Femur (tissue), 1 donor: ENCODE results near the gene LGALS7B.
"Not testable (repeated sequence)": the region's sequence is repeated elsewhere in the genome, so short reads cannot be mapped to it uniquely, and the experiment has no call there.

Experiments used
- DNase-seq: peaks from one replicate; pipeline ENCODE4 v3.0.0-alpha.2; 2017

The LGALS7B gene

DNA sequence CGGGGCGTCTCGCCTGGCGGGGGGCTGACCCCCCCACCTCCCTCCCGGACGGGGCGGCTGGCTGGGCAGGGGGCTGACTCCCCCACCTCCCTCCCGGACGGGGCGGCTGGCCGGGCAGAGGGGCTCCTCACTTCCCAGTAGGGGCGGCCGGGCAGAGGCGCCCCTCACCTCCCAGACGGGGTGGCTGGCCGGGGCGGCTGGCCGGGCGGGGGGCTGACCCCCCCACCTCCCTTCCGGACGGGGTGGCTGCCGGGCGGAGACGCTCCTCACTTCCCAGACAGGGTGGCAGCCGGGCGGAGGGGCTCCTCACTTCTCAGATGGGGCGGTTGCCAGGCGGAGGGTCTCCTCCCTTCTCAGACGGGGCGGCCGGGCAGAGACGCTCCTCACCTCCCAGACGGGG lies 8.8 kb downstream of the LGALS7B start:
- not testable (repeated sequence) for DNase-seq

DNA sequence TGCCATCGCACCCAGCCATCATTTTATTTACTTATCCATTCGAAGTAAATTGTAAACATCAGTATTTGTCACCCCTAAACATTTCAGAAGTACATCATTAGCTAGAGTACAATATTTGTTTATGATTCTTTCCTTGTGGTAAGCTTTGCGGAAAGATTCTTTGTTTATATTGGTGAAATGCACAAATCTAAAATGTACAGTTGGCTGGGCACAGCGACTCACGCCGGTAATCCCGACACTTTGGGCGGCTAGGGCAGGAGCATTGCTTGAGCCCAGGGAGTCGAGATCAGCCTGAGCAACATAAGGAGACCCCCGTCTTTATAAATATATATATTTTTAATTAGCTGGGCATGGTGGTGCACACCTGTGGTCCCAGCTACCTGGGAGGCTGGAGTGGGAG lies 10.1 kb downstream of the LGALS7B start:
- DNase-seq: no peak

DNA sequence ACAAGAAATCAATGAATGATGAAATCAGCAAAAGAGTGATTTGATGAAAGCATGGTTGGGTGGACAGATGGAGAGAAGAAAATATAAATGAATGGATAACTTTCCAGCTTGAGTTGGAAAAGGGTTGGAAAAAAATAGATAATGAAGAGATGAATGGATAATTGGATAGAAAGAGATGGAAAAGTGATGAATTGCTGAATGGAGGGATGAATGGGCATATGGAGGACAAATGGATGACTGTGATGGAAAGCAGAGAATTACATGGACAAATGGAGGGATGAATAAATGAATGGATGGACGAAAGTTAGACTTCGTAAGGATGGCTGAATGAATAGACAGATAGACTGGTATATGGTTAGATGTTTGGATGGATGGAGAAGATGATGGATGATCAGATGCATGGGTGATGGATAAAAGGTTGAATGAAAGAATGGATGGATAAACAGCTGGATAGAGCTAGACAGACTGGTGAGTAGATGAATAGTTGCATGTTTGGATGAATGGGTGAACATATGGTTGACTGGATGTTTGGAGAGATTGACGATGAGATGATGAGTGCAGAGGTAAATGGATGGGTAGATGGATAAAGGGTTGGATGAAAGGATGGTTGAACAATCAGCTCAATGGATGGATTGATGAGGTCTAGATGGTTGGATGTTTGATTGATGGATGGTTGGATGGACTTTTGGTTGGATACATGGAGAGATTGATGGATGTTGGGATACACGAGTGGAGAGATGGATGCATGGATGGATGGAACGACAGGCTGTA lies 11.8 kb downstream of the LGALS7B start:
- no peak for DNase-seq

DNA sequence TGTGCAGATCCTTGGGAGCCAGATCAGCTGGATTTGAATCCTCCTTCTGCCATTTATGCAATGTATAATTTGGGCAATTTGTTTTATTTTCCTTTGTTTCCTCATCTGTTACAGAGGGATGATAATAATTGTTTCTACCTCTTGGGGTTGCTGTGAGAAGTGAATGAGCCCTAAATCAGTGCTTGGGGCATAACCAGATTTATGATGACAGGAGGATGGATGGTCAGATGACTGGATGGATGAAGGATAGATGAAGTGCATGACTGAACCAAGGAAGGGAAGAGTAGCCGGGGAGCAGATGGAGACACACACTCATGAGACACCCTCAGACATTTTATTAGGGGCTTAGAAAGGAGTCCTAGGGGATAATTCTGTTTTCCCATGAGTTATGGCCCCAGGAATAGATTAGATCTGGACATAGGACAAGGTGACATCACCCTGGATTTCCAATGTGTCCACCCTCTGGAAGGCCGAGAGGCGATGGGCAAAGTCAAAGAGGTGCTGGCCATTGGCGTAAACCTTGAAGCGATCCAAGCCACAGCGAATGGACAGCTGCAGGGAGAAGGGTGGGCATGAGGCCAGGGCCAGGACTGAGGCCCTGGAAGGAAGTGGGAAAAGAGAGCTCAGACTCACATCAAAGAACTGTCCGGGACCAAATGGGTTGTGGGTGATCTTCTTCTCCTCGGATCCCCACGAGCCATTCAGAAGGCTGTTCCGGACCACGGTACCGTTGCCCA lies 12.5 kb downstream of the LGALS7B start:
- DNase-seq: no peak

DNA sequence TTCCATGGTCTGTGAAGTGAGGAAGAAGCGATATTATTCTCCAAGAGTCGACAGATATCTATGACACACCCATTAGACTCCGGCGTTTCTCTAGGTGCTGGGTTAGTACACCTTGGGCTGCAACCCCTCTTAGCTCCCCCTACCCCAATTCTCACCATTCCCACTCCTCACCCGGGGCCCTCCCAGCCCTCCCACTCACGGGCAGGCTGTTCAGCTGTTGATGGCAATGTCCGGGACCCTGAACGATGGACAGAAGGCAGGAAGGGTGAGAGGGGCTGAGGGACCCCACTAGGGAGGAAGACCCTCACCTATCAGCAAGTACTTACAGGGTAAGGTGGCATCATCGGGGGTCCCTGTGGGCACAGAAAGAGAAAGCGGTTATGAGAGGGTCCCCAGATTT lies 14.5 kb downstream of the LGALS7B start:
- DNase-seq: no peak

DNA sequence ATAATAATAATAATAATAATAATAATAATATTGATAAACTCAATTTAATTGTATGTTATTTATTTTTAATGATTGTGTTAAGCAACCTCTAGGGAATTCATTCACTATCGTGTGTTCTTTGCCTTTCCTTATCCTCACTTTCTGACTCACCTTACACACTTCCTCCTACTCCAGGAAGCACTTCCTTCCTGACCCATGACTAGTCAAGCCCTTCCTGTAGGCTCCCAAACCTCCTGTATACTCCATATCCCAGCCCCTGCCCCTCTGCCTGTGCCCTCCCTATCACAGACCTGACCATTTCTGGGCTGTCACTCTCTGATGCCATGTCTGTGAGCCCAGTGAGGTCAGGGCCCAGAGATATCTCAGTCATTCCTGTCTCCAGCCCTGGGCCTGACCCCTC lies 16.2 kb downstream of the LGALS7B start:
- DNase-seq: no peak

DNA sequence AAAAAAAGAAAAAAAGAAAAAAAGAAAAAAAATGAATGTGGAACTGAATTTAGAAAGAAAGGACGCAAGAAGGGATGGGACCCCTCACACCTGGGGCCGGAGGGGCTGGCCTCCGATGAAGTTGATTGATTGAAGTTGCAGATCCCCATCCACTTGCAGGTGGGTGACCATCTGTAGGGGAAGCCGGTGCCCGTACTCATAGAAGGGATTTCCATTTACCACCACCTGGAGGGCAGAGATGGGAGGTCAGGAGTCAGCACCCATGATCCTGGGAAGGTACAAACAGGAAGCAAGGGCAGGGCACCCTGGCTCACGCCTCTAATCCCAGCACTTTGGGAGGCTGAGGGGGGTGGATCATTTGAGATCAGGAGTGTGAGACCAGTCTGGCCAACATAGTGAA lies 17.4 kb downstream of the LGALS7B start:
- no peak for DNase-seq

DNA sequence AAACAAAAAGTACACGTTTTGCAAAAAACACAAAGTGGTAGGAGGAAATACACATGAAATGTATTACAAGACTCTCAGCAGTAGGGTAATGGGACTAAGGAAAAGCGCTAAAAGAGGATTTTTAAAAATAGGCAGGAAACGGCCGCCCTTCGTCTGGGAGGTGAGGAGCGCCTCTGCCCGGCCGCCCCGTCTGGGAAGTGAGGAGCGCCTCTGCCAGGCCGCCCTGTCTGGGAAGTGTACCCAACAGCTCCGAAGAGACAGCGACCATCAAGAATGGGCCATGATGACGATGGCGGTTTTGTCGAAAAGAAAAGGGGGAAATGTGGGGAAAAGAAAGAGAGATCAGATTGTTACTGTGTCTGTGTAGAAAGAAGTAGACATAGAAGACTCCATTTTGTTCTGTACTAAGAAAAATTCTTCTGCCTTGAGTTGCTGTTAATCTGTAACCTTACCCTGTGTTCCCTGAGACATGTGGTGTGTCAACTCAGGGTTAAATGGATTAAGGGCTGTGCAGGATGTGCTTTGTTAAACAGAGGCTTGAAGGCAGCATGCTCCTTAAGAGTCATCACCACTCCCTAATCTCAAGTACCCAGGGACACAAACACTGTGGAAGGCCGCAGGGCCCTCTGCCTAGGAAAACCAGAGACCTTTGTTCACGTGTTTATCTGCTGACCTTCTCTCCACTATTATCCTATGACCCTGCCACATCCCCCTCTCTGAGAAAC lies 18.5 kb downstream of the LGALS7B start:
- DNase-seq: not testable (repeated sequence)

DNA sequence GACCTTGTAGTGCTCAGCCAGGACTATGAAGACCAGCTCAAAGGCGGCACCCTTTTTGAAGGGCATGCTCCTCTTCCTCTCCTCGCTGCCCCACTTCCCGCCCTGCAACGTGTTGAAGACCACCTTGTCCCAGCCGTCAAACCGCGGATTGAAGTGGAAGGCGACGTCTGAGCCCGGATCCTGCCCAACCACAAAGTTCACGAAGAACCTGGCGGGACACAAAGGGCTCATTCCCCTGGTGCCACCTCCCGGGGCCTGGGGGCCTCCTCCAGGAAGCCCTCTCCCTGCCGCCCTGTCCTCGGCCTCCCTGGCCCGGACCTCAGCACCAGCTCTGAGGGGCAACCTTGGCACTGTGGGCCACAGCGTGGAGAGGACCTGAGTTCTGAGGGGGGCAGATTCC lies 19.7 kb downstream of the LGALS7B start:
- no peak for DNase-seq

DNA sequence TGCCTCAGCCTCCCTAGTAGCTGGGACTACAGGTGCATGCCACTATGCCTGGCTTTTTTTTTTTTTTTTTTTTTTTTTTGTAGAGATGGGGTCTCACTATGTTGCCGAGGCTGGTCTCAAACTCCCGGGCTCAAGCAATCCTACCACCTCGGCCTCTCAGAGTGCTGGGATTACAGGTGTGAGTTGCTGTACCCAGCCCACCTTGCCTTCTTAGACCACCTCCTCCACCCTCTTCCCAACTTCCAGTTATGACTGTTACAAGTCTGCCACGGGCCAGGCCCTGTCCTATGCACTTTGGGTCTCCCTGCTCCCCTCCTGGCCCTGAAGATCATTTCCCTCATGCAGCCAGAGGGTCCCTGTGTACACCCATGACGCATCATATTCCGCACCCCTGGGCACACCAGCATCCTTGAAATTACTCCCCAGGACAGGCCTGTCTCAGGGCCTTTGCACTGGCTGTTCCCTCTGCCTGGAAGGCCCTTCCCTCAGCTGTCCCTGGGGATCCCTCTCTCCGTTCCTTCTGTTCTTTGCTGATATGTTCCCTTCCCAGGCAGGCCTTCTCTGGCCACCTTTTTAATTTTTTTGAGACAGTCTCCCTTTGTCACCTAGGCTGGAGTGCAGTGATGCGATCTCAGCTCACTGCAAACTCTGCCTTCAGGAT lies 20.7 kb downstream of the LGALS7B start:
- no peak for DNase-seq

DNA sequence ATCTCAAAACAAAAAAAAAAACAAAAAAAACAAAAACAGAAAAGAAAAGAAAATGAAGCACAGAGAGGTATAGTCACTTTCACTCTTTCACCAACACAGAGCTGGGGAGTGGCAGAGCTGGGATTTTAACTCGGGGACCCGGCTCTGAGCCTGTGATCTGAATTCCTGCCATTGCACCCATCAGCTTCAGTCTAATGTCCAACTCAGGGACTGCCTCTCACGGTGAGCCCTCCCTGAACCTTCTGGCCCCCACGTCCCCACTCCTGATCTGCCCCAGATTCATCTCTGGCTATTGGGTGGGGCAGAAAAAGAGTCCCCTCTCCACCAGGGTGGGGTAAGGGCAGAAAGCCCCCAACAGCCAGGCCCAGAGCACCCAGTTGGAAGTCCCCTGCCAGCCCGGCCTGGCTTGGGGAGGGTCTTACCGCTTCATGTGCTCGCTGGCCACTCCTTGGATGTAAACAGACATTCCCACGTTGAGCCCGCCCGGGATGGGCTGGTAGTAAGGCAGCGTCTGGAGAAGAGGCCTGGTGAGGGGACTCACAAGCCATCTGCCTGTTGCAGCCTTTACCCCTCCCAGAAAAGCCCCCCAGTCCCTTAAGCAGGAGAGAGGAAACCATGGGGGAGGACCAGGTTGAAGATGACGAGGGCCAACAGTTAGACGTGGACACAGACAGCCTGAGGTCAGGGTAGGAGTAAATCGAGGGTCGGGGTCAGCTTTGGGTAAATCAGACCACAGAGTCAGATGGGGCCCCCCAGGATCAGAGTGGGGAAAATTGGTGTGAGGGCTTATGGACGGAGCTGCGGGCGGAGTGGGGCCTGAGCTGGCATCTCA lies 23.2 kb downstream of the LGALS7B start:
- DNase-seq: no peak

DNA sequence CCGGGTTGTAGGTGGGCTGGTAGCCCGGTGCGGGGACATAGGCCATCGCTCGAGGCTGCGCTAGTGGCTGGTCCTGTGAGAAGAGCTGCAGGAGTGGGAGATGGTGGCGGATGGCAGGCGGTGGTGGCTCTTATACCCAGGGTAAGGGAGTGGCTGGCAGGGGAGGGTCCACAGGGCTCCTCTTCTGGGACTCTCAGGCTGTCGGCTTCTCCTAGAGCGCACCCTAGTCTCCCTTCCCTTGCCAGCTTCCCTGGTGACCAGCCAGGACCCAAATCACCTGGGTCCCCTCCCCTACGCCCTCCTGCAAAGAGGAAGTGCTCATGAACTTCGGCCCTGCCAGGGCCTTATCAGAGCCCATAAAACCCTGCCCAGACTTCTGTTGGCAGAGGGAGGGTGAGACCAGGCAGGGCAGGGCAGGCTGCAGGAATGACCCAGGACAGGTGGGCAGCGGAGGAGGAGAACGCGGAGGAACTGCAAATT lies 23.9 kb downstream of the LGALS7B start, which contains the start of gene LGALS4:
Gene LGALS4 (minus strand): TSS at position 105 of the 480 bp plus-strand sequence. CDS start 59 bp downstream, at position 46.
- no peak for DNase-seq

DNA sequence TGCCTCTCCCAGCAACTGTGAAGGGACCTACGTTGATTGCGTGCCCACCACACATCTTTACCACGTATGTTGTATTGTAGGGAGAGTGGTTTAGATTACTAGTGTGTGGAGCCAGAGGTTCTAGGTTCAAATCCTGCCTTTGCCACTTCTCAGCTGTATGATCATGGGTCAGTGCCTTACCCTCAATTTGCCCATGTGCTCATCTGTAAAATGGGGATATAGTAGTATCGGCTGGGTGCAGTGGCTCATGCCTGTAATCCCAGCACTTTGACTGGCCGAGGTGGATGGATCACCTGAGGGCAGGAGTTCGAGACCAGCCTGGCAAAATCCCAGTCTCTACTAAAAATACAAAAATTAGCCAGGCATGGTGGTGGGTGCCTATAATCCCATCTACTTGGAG lies 24.3 kb downstream of the LGALS7B start:
- DNase-seq: no peak

DNA sequence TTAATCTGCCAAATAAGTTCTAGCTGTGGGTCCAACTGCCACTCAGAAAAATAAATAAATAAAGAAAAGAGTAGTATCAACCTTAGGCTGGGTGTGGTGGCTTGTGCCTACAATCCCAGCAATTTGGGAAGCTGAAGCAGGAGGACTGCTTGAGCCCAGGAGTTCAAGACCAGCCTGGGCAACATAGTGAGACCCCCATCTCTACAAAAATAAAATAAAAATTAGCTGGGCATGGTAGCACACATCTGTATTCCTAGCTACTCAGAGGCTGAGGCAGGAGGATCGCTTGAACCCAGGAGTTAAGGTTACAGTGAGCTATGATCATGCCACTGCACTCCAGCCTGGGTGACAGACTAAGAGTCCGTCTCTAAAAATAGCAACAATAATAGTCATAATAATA lies 24.9 kb downstream of the LGALS7B start:
- DNase-seq: not testable (repeated sequence)

DNA sequence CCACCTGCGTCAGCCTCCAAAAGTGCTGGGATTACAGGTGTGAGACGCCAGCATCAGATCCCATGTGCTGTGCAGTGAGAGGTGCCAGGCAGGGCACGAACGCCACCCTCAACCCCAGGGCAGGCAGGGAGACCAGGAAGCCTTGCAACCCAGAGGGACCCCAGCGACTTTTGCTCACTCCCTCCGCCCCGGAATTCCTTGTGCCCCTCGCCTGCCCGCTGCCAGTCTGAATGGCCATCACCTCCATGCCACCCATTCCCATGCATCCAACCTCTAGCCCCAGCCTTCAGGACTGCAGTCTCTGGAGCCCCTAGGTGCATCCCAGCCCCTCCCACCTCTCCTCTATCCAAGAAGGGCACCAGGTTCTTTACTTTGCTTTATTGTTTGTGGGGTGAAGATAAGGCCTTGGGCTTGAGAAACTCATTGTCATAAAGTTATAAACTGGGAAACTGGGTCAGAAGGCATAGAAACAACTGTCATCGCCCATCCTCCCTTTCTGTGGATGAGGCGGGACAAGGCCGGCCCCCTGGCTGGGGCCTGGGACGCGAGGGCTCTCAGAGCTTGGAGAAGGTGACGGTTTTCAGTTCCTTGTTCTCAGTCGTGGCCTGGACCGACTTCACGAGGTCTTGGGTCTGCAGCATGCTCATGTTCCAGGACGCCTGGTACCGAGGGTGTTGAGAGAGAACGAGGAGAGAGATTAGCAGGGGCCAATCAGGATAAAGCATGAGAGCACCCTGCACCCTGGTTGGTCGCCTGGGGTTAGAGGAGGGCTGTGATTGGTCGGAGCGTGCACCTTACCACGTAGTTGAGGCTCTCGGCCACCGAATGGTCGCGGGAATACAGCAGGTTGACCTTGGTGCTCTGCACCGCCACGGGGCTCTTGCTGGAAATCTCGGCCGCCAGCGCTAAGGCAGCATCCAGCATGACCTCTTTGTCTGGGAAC lies 26.3 kb downstream of the LGALS7B start:
- no peak for DNase-seq

DNA sequence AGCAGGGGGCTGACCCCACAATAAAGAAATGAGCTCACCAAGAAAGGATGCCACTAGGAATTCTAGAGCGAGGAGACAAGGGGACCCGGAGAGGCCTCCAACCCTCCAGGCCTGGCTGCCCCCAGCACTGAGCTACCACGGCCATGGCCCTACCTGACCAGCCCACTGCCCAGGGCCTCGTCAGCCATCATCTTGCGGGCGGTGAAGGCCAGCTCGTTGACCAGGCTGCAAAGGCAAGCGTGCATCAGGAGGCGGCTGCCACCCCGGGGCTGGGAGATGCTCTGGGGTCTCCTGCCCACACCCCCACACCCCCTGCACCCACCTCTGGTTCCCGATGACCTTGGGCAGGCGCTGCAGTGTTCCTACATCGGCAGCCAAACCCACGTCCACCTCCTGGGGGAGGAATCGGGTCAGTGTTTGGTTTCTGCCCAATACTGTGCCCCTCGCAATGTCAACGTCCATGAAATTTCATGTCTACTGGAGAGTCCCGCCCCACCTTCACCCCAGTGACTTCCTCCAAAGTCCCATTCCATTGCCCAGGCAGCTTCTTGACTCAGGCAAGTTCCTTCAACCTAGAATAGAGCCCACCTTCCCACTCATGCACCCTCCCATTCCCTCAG lies 27.2 kb downstream of the LGALS7B start:
- DNase-seq: no peak

DNA sequence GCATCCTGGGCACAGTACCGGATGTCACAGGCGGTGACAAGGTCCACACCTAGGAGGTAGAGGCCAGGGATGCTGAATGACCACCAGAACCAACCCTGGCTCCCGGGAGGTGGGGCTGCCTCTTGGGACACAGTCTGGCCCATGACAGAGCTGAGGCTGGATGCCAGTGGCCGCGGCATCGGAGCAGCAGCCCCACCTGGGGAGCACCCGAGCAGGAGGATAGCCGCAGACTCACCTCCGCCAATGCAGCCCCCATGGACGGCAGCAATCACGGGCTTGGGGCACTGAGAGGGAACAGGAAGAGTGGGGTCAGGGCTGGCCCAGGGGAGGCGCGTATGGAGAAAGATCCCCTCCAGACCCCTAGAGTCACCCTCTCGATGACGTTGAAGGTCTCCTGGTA lies 28.1 kb downstream of the LGALS7B start:
- DNase-seq: no peak

DNA sequence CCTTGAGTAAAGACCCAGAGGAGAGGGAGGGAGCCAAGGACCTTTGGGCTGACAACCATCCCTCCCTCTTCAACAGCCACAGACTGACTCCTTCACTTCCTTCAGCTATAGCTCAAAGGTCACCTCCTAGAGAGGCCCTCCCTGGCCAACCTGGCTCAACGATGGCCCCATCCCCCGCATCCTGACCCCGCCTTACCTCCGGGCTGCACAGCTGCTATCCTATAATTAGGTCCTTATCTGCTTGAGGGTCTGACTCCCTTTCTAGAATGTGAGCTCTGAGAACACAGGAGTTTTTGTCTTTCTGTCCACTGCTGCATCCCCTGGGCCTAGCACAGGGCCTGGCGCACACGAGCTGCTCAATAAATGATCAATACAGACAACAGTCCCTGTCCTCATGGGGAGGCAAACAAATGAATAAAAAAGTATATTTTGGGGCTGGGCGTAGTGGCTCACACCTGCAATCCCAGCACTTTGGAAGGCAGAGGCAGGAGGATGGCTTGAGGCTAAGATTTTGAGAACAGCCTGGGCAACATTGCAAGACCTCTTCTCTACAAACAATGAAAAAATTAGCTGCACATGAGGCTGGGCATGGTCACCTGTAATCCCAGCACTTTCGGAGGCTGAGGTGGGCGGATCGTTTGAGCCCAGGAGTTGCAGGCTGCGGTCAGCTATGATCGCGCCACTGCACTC lies 30.4 kb downstream of the LGALS7B start:
- no peak for DNase-seq

DNA sequence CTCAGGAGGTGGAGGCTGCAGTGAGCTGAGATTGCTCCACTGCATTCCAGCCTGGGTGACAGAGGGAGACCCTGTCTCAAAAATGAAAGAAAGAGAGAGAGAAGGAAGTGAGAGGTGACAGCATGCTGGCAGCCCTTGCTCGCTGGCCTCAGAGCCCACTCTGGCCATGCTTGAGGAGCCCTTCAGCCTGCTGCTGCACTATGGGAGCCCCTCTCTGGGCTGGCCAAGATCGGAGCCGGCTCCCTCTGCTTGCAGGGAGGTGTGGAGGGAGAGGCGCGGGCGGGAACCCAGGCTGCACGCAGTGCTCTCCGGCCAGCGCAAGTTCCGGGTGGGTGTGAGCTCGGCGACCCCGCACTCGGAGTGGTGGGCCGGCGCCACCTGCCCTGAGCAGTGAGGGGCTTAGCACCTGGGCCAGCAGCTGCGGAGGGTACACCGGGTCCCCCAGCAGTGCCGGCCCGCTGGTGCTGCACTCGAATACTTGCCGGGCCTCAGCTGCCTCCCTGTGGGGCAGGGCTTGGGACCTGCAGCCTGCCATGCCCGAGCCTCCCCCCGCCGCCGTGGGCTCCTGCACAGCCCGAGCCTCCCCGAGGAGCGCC lies 32.3 kb downstream of the LGALS7B start:
- DNase-seq: not testable (repeated sequence)
